ENCODE results near the gene BRME1. TPM values are rescaled to one million over a fixed set of nuclear protein-coding genes. Genes with fewer than 3 reads are reported as not detected.
A peak's percentile ranks its signal among the peaks of the same experiment; 100 is the strongest.

Gene BRME1
- total RNA-seq, 1 donor from 2014 or later: 3.7 TPM

- H3K27me3 Mint-ChIP-seq (ENCODE audit: unreplicated experiment): no peaks in the 10 kb centered on the region
- DNase-seq (ENCODE audit: extremely low spot score, unreplicated experiment): no peak
- H3K4me1 Mint-ChIP-seq (ENCODE audit: unreplicated experiment): peaks cover 34% of the 10 kb centered on the region
- no peak overlapping the region for H3K27ac Mint-ChIP-seq (ENCODE audit: unreplicated experiment)
- H3K9me3 Mint-ChIP-seq (ENCODE audit: unreplicated experiment): no peaks in the 10 kb centered on the region
- H3K4me3 Mint-ChIP-seq (ENCODE audit: unreplicated experiment): no peak overlapping the region
- no peaks in the 10 kb centered on the region for H3K36me3 Mint-ChIP-seq (ENCODE audit: unreplicated experiment)
- peak; percentile 24 for TF ChIP-seq CTCF (IDR thresholded peaks at IDR 0.05)
Measured at GRCh38 chr19:13883516-13884064, 22.3 kb downstream of the BRME1 start.

GRCh38 chr19:13882836-13883235 lies 23.1 kb downstream of the BRME1 start:
- Mint-ChIP-seq H3K27me3 (ENCODE audit: unreplicated experiment) (no peaks in the 10 kb centered on the region), H3K36me3 (ENCODE audit: unreplicated experiment) (no peaks in the 10 kb centered on the region), H3K4me3 (ENCODE audit: unreplicated experiment) (no peak overlapping the region), H3K27ac (ENCODE audit: unreplicated experiment) (no peak overlapping the region), H3K9me3 (ENCODE audit: unreplicated experiment) (no peaks in the 10 kb centered on the region), H3K4me1 (ENCODE audit: unreplicated experiment) (peaks cover 34% of the 10 kb centered on the region)
- no peak for DNase-seq (ENCODE audit: extremely low spot score, unreplicated experiment)
- TF ChIP-seq CTCF (IDR thresholded peaks at IDR 0.05): no peak

- no peaks in the 10 kb centered on the region for H3K27me3 Mint-ChIP-seq (ENCODE audit: unreplicated experiment)
- TF ChIP-seq CTCF (IDR thresholded peaks at IDR 0.05): no peak
- DNase-seq (ENCODE audit: extremely low spot score, unreplicated experiment): no peak
- H3K9me3 Mint-ChIP-seq (ENCODE audit: unreplicated experiment): no peaks in the 10 kb centered on the region
- H3K4me3 Mint-ChIP-seq (ENCODE audit: unreplicated experiment): no peak overlapping the region
- peaks cover 34% of the 10 kb centered on the region for H3K4me1 Mint-ChIP-seq (ENCODE audit: unreplicated experiment)
- no peaks in the 10 kb centered on the region for H3K36me3 Mint-ChIP-seq (ENCODE audit: unreplicated experiment)
- peak overlapping the region; percentile 93 for H3K27ac Mint-ChIP-seq (ENCODE audit: unreplicated experiment)
Measured at GRCh38 chr19:13882419-13882795, 23.5 kb downstream of the BRME1 start.

GRCh38 chr19:13881692-13882418 lies 24.1 kb downstream of the BRME1 start:
- no peak for DNase-seq (ENCODE audit: extremely low spot score, unreplicated experiment)
- Mint-ChIP-seq H3K4me1 (ENCODE audit: unreplicated experiment) (peaks cover 34% of the 10 kb centered on the region), H3K9me3 (ENCODE audit: unreplicated experiment) (no peaks in the 10 kb centered on the region), H3K27ac (ENCODE audit: unreplicated experiment) (peak overlapping the region; percentile 93), H3K36me3 (ENCODE audit: unreplicated experiment) (no peaks in the 10 kb centered on the region), H3K27me3 (ENCODE audit: unreplicated experiment) (no peaks in the 10 kb centered on the region), H3K4me3 (ENCODE audit: unreplicated experiment) (no peak overlapping the region)
- TF ChIP-seq CTCF (IDR thresholded peaks at IDR 0.05): no peak

- no peaks in the 10 kb centered on the region for H3K27me3 Mint-ChIP-seq (ENCODE audit: unreplicated experiment)
- H3K27ac Mint-ChIP-seq (ENCODE audit: unreplicated experiment): peak overlapping the region; percentile 93
- no peaks in the 10 kb centered on the region for H3K9me3 Mint-ChIP-seq (ENCODE audit: unreplicated experiment)
- no peaks in the 10 kb centered on the region for H3K36me3 Mint-ChIP-seq (ENCODE audit: unreplicated experiment)
- no peak for TF ChIP-seq CTCF (IDR thresholded peaks at IDR 0.05)
- H3K4me1 Mint-ChIP-seq (ENCODE audit: unreplicated experiment): peaks cover 34% of the 10 kb centered on the region
- DNase-seq (ENCODE audit: extremely low spot score, unreplicated experiment): no peak
- peak overlapping the region; percentile 14 for H3K4me3 Mint-ChIP-seq (ENCODE audit: unreplicated experiment)
Measured at GRCh38 chr19:13881251-13881691, 24.6 kb downstream of the BRME1 start.
